Ishikawa (cell line): ENCODE measurements around the gene CEMIP.

Experiments used
- MAX ChIP-seq: IDR thresholded peaks from 2 replicates; pipeline ENCODE4 v1.6.1; 2012
- TAF1 ChIP-seq: IDR thresholded peaks from 2 replicates; pipeline ENCODE4 v1.6.1; 2012; ENCODE audit warnings: low read depth, mild to moderate bottlenecking

- TF ChIP-seq MAX = no peak
- no peak for TF ChIP-seq TAF1
Measured at GRCh38 chr15:80761754-80762153, 17.4 kb upstream of the CEMIP start.
